ENCODE data around the gene CLCN2. TPM values are rescaled to one million over a fixed set of nuclear protein-coding genes. Genes with fewer than 3 reads are reported as not detected.

The CLCN2 gene
- total and polyA plus RNA-seq, 2 of the 4 experiments (the other 2 are of a cell fraction): 2.9 to 5.8 TPM

GRCh38 chr3:184375747-184376461 lies 14.5 kb upstream of the CLCN2 start:
- H4K91ac ChIP-seq (ENCODE audit: insufficient read depth, low read depth, low read length): no peak overlapping the region
- H4K8ac ChIP-seq (ENCODE audit: low read depth in 2 of 2, low read length in 2 of 2): no peak overlapping the region
- TF ChIP-seq CTCF (conservative IDR thresholded peaks at IDR 0.05; ENCODE audit: low read depth, low read length): no peak
- H3K23ac ChIP-seq (ENCODE audit: low read depth, low read length): no peak overlapping the region; the same call in 1 of the 2 replicates
- H2AK5ac ChIP-seq (ENCODE audit: low read depth, low read length): 0 out of 2 replicates have a peak overlapping the region, but pooled peaks have one; percentile 11
- no peaks in the 10 kb centered on the region for H3K79me1 ChIP-seq (ENCODE audit: low read depth in 1 of 2, low read length in 2 of 2)
- CTCF ChIA-PET: interaction anchor here (0.5 to 1.0 kb wide), 2 partner anchors 48 to 168 kb away, joined by 3 to 5 read pairs; no protein-coding TSS in a partner anchor
- H4K20me1 ChIP-seq (ENCODE audit: insufficient read depth, low read length): peaks cover 3% of the 10 kb centered on the region; the same call in 1 of the 2 replicates
- peaks cover 2% of the 10 kb centered on the region; the same call in 1 of the 2 replicates for H3K4me1 ChIP-seq (ENCODE audit: control insufficient read depth, insufficient read depth, low read length)
- H3K4ac ChIP-seq (ENCODE audit: low read depth, low read length): no peak overlapping the region
- BruUV-seq (replicated peaks): no TSS peak
- peaks cover 59% of the 10 kb centered on the region for H3K27me3 ChIP-seq (ENCODE audit: control insufficient read depth, insufficient read depth, low read length)
- H3K18ac ChIP-seq (ENCODE audit: low read depth, low read length): no peak overlapping the region
- H3K9me1 ChIP-seq (ENCODE audit: insufficient read depth, low read length): no peaks in the 10 kb centered on the region
- H3K36me3 ChIP-seq (ENCODE audit: control insufficient read depth, insufficient read depth, low read length): no peaks in the 10 kb centered on the region
- intact Hi-C loops (cut with micrococcal nuclease): no loop called here
- H3K4me3 ChIP-seq (ENCODE audit: insufficient read depth, low read depth, low read length): no peak overlapping the region
- in situ Hi-C loops (cut with MboI; ENCODE audit: low sequenced_read_pairs): loop anchor here (10.0 kb wide), 2 partner anchors 399 to 429 kb away; no protein-coding TSS in a partner anchor
- H2BK120ac ChIP-seq (ENCODE audit: low read depth, low read length): no peak overlapping the region
- dilution Hi-C loops (cut with HindIII; ENCODE audit: low sequenced_read_pairs, unreplicated experiment): no loop called here
- H3K9ac ChIP-seq (ENCODE audit: low read depth, low read length): no peak overlapping the region
- no peak overlapping the region for H3K56ac ChIP-seq (ENCODE audit: extremely low read depth, insufficient read depth, low read length)
- ATAC-seq (ENCODE audit: low read depth) (no peak), DNase-seq (no peak)
- H3K14ac ChIP-seq (replicated peaks; ENCODE audit: low read depth, low read length): no peak overlapping the region
- no peak overlapping the region for H2AFZ ChIP-seq (replicated peaks; ENCODE audit: low read length, poor library complexity)
- H2AK9ac ChIP-seq (replicated peaks; ENCODE audit: low read depth, low read length, poor library complexity): no peak overlapping the region
- H3K9me3 ChIP-seq (ENCODE audit: control insufficient read depth, insufficient read depth, low read length): no peaks in the 10 kb centered on the region
- WGBS, 2 experiments (ENCODE audit: extremely low coverage in 2 of 2, insufficient read length in 1 of 2): 60% methylated on average over 4 of the region's 12 CpGs; no CpG with 5 or more reads in 1 of the 2 experiments
- H3K27ac ChIP-seq (ENCODE audit: insufficient read depth, low read length): no peak overlapping the region
- no peak overlapping the region for H3K4me2 ChIP-seq (ENCODE audit: low read depth, low read length)
- no peak overlapping the region for H2BK15ac ChIP-seq (ENCODE audit: low read depth, low read length)
- no peak overlapping the region for H2BK20ac ChIP-seq (ENCODE audit: low read depth, low read length)
- POLR2A ChIA-PET (ENCODE audit: unreplicated experiment): no interaction called here
- no peak overlapping the region for H2BK5ac ChIP-seq (ENCODE audit: low read depth, low read length, poor library complexity, severe bottlenecking)
- H4K5ac ChIP-seq (ENCODE audit: low read depth, low read length): no peak overlapping the region

Data from IMR-90 (cell line).